HCT116 (cell line): ENCODE results near the gene RNF111. TPM values are rescaled to one million over a fixed set of nuclear protein-coding genes. Genes with fewer than 3 reads are reported as not detected.

ENCODE experiments used
- ATAC-seq: fragments of 200-7000 bp; cut with Tn5 transposase; 2 replicates; pipeline ENCODE4 v1.9.1; 2020; ENCODE audit warnings: mild to moderate bottlenecking, moderate library complexity
- BruUV-seq: library from RNA; stranded (reverse); fragments of 400-500 nt; replicated peaks from 2 replicates; lab custom pipeline; 2021; lab: Mats Ljungman, UMichigan
- CTCF ChIA-PET: fragments of 300-600 bp; sonication (Branson Sonifier 250); formaldehyde crosslinking; loops from one replicate; lab custom pipeline; 2021; ENCODE audit warnings: antibody characterized with exemption; lab: Charles Lee
- POLR2A ChIA-PET: fragments of 300-600, 350-600 bp; sonication (Branson Sonifier 250); formaldehyde crosslinking; loops from one replicate; lab custom pipeline; 2021; ENCODE audit warnings: antibody characterized with exemption; lab: Charles Lee
- RAD21 ChIA-PET, 2 experiments: fragments of 300-600 bp; sonication (Branson Sonifier 250); formaldehyde crosslinking; loops; one replicate each; lab custom pipeline; 2023; ENCODE audit warnings: low total read pairs in 2 of 2; ENCODE audit not compliant: uncharacterized antibody in 2 of 2, unreplicated experiment in 2 of 2, low non-redundant PET in 1 of 2; lab: Charles Lee
- DNase-seq: peaks from one replicate; pipeline ENCODE4 v3.0.0-alpha.2; 2010; ENCODE audit warnings: low read depth, low spot score
- H2AFZ ChIP-seq: fragments of 200-600 bp; shearing (Covaris generic), sonication (generic); 2 replicates; pipeline ENCODE4 v1.6.1; 2017; ENCODE audit warnings: low read depth, mixed run types, mixed read lengths, antibody characterized with exemption, low read length; ENCODE audit not compliant: poor library complexity, severe bottlenecking
- H3K27ac ChIP-seq: 2 replicates; pipeline ENCODE4 v1.5.1; 2012; ENCODE audit warnings: low read depth, low read length
- H3K27me3 ChIP-seq: fragments of 200-600 bp; sonication (generic); 2 replicates; pipeline ENCODE4 v1.6.1; 2016; ENCODE audit warnings: mixed run types, low read length, mixed read lengths; ENCODE audit not compliant: insufficient read depth
- H3K36me3 ChIP-seq, 2 experiments: fragments of 200-500 bp in 1 of 2; fragments of 200-600 bp in 1 of 2; sonication (Bioruptor generic) in 1 of 2; sonication (generic) in 1 of 2; 2 replicates each; pipeline versions ENCODE4 v1.5.1 to v1.6.1; 2014 to 2016; ENCODE audit warnings: low read length in 2 of 2, inconsistent platforms in 1 of 2, mixed read lengths in 1 of 2, mixed run types in 1 of 2; ENCODE audit not compliant: insufficient read depth in 2 of 2, control insufficient read depth in 1 of 2
- H3K4me1 ChIP-seq, 2 experiments: fragments of 200-600 bp in 1 of 2; sonication (generic) in 1 of 2; 2 replicates each; pipeline versions ENCODE4 v1.5.1 to v1.6.1; 2012 to 2017; ENCODE audit warnings: low read length in 2 of 2, inconsistent platforms in 1 of 2, mild to moderate bottlenecking in 1 of 2, mixed read lengths in 1 of 2, mixed run types in 1 of 2, moderate library complexity in 1 of 2; ENCODE audit not compliant: insufficient read depth in 2 of 2, control insufficient read depth in 1 of 2
- H3K4me2 ChIP-seq: fragments of 200-600 bp; sonication (generic); 2 replicates; pipeline ENCODE4 v1.6.1; 2017; ENCODE audit warnings: mixed run types, low read length, mixed read lengths
- H3K4me3 ChIP-seq, 2 experiments: fragments of 200-600 bp in 1 of 2; sonication (generic) in 1 of 2; replicated peaks in 1 of 2; 2 replicates each; pipeline ENCODE4 v1.5.1; 2011 to 2016; ENCODE audit warnings: low read length in 2 of 2, control low read depth in 1 of 2, low read depth in 1 of 2, mild to moderate bottlenecking in 1 of 2, mixed read lengths in 1 of 2, mixed run types in 1 of 2
- H3K79me2 ChIP-seq: fragments of 200-600 bp; sonication (generic); 2 replicates; pipeline ENCODE4 v1.6.1; 2017; ENCODE audit warnings: mild to moderate bottlenecking, mixed run types, low read length, moderate library complexity, mixed read lengths; ENCODE audit not compliant: insufficient read depth
- H3K9ac ChIP-seq: fragments of 200-600 bp; sonication (generic); 2 replicates; pipeline ENCODE4 v1.6.1; 2016; ENCODE audit warnings: low read length, mixed read lengths
- H3K9me2 ChIP-seq: fragments of 200-600 bp; sonication (generic), shearing (Covaris generic); 2 replicates; pipeline ENCODE4 v1.6.1; 2017; ENCODE audit warnings: mixed run types, mild to moderate bottlenecking, moderate library complexity; ENCODE audit not compliant: insufficient read depth
- H3K9me3 ChIP-seq, 2 experiments: fragments of 200-500 bp in 1 of 2; fragments of 200-600 bp in 1 of 2; sonication (Bioruptor generic) in 1 of 2; sonication (generic) in 1 of 2; 2 replicates each; pipeline ENCODE4 v1.6.1; 2014 to 2017; ENCODE audit warnings: low read length in 2 of 2, mixed read lengths in 2 of 2, inconsistent platforms in 1 of 2, low read depth in 1 of 2, mild to moderate bottlenecking in 1 of 2, mixed run types in 1 of 2, moderate library complexity in 1 of 2; ENCODE audit not compliant: control insufficient read depth in 1 of 2, insufficient read depth in 1 of 2
- H4K20me1 ChIP-seq: fragments of 200-600 bp; sonication (generic), shearing (Covaris generic); 2 replicates; pipeline ENCODE4 v1.6.1; 2017; ENCODE audit warnings: mixed run types, mild to moderate bottlenecking, moderate library complexity; ENCODE audit not compliant: insufficient read depth
- ATF3 ChIP-seq: IDR thresholded peaks from 2 replicates; pipeline ENCODE4 v1.6.1; 2012
- CBX3 ChIP-seq: IDR thresholded peaks from 2 replicates; pipeline ENCODE4 v1.6.1; 2012; ENCODE audit warnings: low read depth
- CEBPB ChIP-seq: IDR thresholded peaks from 2 replicates; pipeline ENCODE4 v1.6.1; 2012; ENCODE audit warnings: low read depth
- CTCF ChIP-seq, 3 experiments: fragments of 200-600 bp in 1 of 3; sonication (generic) in 1 of 3; IDR thresholded peaks in 2 of 3; conservative IDR thresholded peaks in 1 of 3; 2 replicates each; pipeline ENCODE4 v1.5.1; 2012 to 2017; ENCODE audit warnings: low read depth in 2 of 3, low read length in 2 of 3, antibody characterized with exemption in 1 of 3, borderline replicate concordance in 1 of 3, control low read depth in 1 of 3, mild to moderate bottlenecking in 1 of 3, mixed read lengths in 1 of 3, mixed run types in 1 of 3, moderate library complexity in 1 of 3; ENCODE audit not compliant: insufficient read depth in 1 of 3
- EGR1 ChIP-seq: IDR thresholded peaks from 2 replicates; pipeline ENCODE4 v1.6.1; 2012; ENCODE audit warnings: low read depth
- ELF1 ChIP-seq: IDR thresholded peaks from 2 replicates; pipeline ENCODE4 v1.6.1; 2012; ENCODE audit warnings: low read depth, borderline replicate concordance
- EZH2 ChIP-seq: fragments of 200-600 bp; sonication (generic); IDR thresholded peaks from 2 replicates; pipeline ENCODE4 v1.6.1; 2017; ENCODE audit warnings: antibody characterized with exemption, mixed run types
- EZH2phosphoT487 ChIP-seq: fragments of 200-600 bp; IDR thresholded peaks from 2 replicates; pipeline ENCODE4 v1.6.1; 2018; ENCODE audit warnings: antibody characterized with exemption, borderline replicate concordance
- FOSL1 ChIP-seq: IDR thresholded peaks from 2 replicates; pipeline ENCODE4 v1.6.1; 2012; ENCODE audit warnings: low read depth
- JUND ChIP-seq: IDR thresholded peaks from 2 replicates; pipeline ENCODE4 v1.6.1; 2012
- MAX ChIP-seq: IDR thresholded peaks from 2 replicates; pipeline ENCODE4 v1.6.1; 2012
- POLR2A ChIP-seq: IDR thresholded peaks from 2 replicates; pipeline ENCODE4 v1.7.0; 2011; ENCODE audit warnings: borderline replicate concordance; ENCODE audit not compliant: insufficient read depth, insufficient read length; ENCODE audit errors: extremely low read depth
- REST ChIP-seq: IDR thresholded peaks from 2 replicates; pipeline ENCODE4 v1.6.1; 2012; ENCODE audit warnings: low read depth
- SIN3A ChIP-seq: IDR thresholded peaks from 2 replicates; pipeline ENCODE4 v1.6.1; 2012; ENCODE audit warnings: low read depth
- SRF ChIP-seq: IDR thresholded peaks from 2 replicates; pipeline ENCODE4 v1.6.1; 2012; ENCODE audit warnings: low read depth
- TCF7L2 ChIP-seq: IDR thresholded peaks from 2 replicates; pipeline ENCODE4 v1.7.0; 2011; ENCODE audit warnings: borderline replicate concordance, inconsistent platforms; ENCODE audit not compliant: insufficient read depth, insufficient read length; ENCODE audit errors: extremely low read depth
- YY1 ChIP-seq: IDR thresholded peaks from 2 replicates; pipeline ENCODE4 v1.6.1; 2011; ENCODE audit warnings: low read length, low read depth, moderate library complexity, mild to moderate bottlenecking; ENCODE audit not compliant: insufficient replicate concordance; ENCODE audit errors: extremely low read depth
- ZBTB33 ChIP-seq: IDR thresholded peaks from 2 replicates; pipeline ENCODE4 v1.6.1; 2011; ENCODE audit warnings: mild to moderate bottlenecking, low read length, moderate library complexity; ENCODE audit not compliant: insufficient replicate concordance; ENCODE audit errors: extremely low read depth
- ZNF274 ChIP-seq: fragments of 200-500 bp; sonication (Bioruptor generic); IDR thresholded peaks from 2 replicates; pipeline ENCODE4 v1.6.1; 2014; ENCODE audit warnings: mild to moderate bottlenecking, low read depth, low read length, inconsistent platforms
- intact Hi-C: fragments of 100-400 bp; cut with micrococcal nuclease; formaldehyde crosslinking; loops from 2 replicates; pipeline ENCODE4 v1.10.0; 2022
- total RNA-seq: library from RNA; stranded (reverse); gene quantifications from one replicate; pipeline ENCODE4 v1.2.1, GENCODE V29; 2021; ENCODE audit not compliant: unreplicated experiment

Gene RNF111
- total RNA-seq, 1 experiment from 2014 or later = 31.5 TPM

GRCh38 chr15:59020322-59020721 lies 32.9 kb downstream of the RNF111 start:
- no peak for ATAC-seq
- no TSS peak for BruUV-seq
- H3K4me1 ChIP-seq = no peaks in the 10 kb centered on the region
- H3K4me3 ChIP-seq = no peak overlapping the region
- H3K27me3 ChIP-seq = no peaks in the 10 kb centered on the region
- H2AFZ ChIP-seq = no peak overlapping the region
- H3K36me3 ChIP-seq = 0 out of 4 replicates have a peak, but pooled peaks cover 0 to 2% of the 10 kb centered on the region in 2 experiments
- ChIA-PET POLR2A (no interaction called here), RAD21 (no interaction called here), CTCF (no interaction called here)
- no peak for DNase-seq
- H3K27ac ChIP-seq = no peak overlapping the region
- no peaks in the 10 kb centered on the region for H4K20me1 ChIP-seq
- no peak for TF ChIP-seq REST
- no peak for TF ChIP-seq SIN3A
- no peak for TF ChIP-seq CEBPB
- TF ChIP-seq EZH2phosphoT487 = no peak
- no peak for TF ChIP-seq CBX3
- TF ChIP-seq EGR1 = no peak
- TF ChIP-seq JUND = no peak
- no peak for TF ChIP-seq SRF
- no peak for TF ChIP-seq POLR2A
- TF ChIP-seq ZNF274 = no peak
- no peak for TF ChIP-seq ELF1
- no peak for TF ChIP-seq ATF3
- TF ChIP-seq YY1 = no peak
- no peak for TF ChIP-seq MAX
- no peak for TF ChIP-seq ZBTB33
- TF ChIP-seq FOSL1 = no peak
- TF ChIP-seq EZH2 = no peak
- TF ChIP-seq CTCF (IDR thresholded peaks at IDR 0.05 in 2 of 3, conservative IDR thresholded peaks at IDR 0.05 in 1 of 3; ENCODE audit: borderline replicate concordance in 1 of 3, insufficient read depth in 1 of 3, low read depth in 2 of 3, low read length in 2 of 3) = no peak
- no peak for TF ChIP-seq TCF7L2
- H3K9me3 ChIP-seq = no peaks in the 10 kb centered on the region
- no peaks in the 10 kb centered on the region for H3K9me2 ChIP-seq
- intact Hi-C loops = no loop called here
- no peak overlapping the region for H3K9ac ChIP-seq
- H3K79me2 ChIP-seq = peaks cover 66% of the 10 kb centered on the region
- no peak overlapping the region for H3K4me2 ChIP-seq
